Islet precursor cell (in vitro differentiated cells): Measurements from ENCODE around the gene RNF115.
A peak's percentile ranks its signal among the peaks of the same experiment; 100 is the strongest.
"Not testable (repeated sequence)": the region's sequence is repeated elsewhere in the genome, so short reads cannot be mapped to it uniquely, and the experiment has no call there.

Experiments
- DNase-seq: peaks from one replicate; pipeline ENCODE4 v3.0.0-alpha.2; 2018

Gene RNF115

GRCh38 chr1:145726193-145726592, 97.7 kb downstream of the RNF115 start:
- not testable (repeated sequence) for DNase-seq

- DNase-seq = peak; percentile 87
Measured at GRCh38 chr1:145720878-145721671, 102.8 kb downstream of the RNF115 start.

- peak; percentile 66 for DNase-seq
Measured at GRCh38 chr1:145720556-145720877, 103.4 kb downstream of the RNF115 start.

- DNase-seq = peak; percentile 49
Measured at GRCh38 chr1:145719230-145720079, 104.4 kb downstream of the RNF115 start, which contains the start of gene CD160. Gene CD160 (plus strand): TSS chr1:145719499. CDS start chr1:145728328, 8,829 bp downstream.

GRCh38 chr1:145718465-145718864, 105.4 kb downstream of the RNF115 start:
- DNase-seq = not testable (repeated sequence)

- peak; percentile 23 for DNase-seq
Measured at GRCh38 chr1:145717833-145718232, 106.1 kb downstream of the RNF115 start.

- DNase-seq = peak; percentile 92
Measured at GRCh38 chr1:145716641-145717345, 107.1 kb downstream of the RNF115 start.

- peak; percentile 46 for DNase-seq
Measured at GRCh38 chr1:145714524-145715111, 109.3 kb downstream of the RNF115 start.

- DNase-seq = peak; percentile 86
Measured at GRCh38 chr1:145711213-145711651, 112.7 kb downstream of the RNF115 start.

- DNase-seq = no peak
Measured at GRCh38 chr1:145710291-145711027, 113.4 kb downstream of the RNF115 start.

GRCh38 chr1:145708063-145708462, 115.8 kb downstream of the RNF115 start:
- DNase-seq = no peak

- no peak for DNase-seq
Measured at GRCh38 chr1:145707183-145707867, 116.6 kb downstream of the RNF115 start, which contains the start of gene PDZK1. Gene PDZK1 (minus strand): TSS chr1:145707368. CDS start chr1:145688021, 19,347 bp downstream.

- peak; percentile 85 for DNase-seq
Measured at GRCh38 chr1:145706086-145706664, 117.7 kb downstream of the RNF115 start.

GRCh38 chr1:145705622-145706021, 118.3 kb downstream of the RNF115 start:
- DNase-seq = no peak

- no peak for DNase-seq
Measured at GRCh38 chr1:145702826-145703225, 121.1 kb downstream of the RNF115 start.

GRCh38 chr1:145702052-145702451, 121.8 kb downstream of the RNF115 start:
- DNase-seq = no peak

- no peak for DNase-seq
Measured at GRCh38 chr1:145701306-145701862, 122.5 kb downstream of the RNF115 start.

GRCh38 chr1:145696630-145696960, 127.3 kb downstream of the RNF115 start:
- no peak for DNase-seq

- no peak for DNase-seq
Measured at GRCh38 chr1:145695821-145696629, 127.9 kb downstream of the RNF115 start.
